Left lung (tissue), 10 donors: Measurements from ENCODE around the gene SS18L1. TPM values are rescaled to one million over a fixed set of nuclear protein-coding genes. Genes with fewer than 3 reads are reported as not detected.

Experiments
- ATAC-seq: fragments of 200-7000 bp; cut with Tn5 transposase; one replicate; pipeline ENCODE4 v1.9.1; 2020; ENCODE audit warnings: moderate library complexity
- DNase-seq, 4 donors: peaks; one replicate each; pipeline ENCODE4 v3.0.0-alpha.2; 2013 to 2020
- H3K27ac ChIP-seq, 2 donors: fragments of 200-600 bp; sonication (generic) in 1 of 2; one replicate each; pipeline versions ENCODE4 v1.5.0 to v1.8.0; 2020 to 2021
- H3K27me3 ChIP-seq, 2 donors: fragments of 200-600 bp; sonication (generic) in 1 of 2; one replicate each; pipeline versions ENCODE4 v1.5.0 to v1.8.0; 2020 to 2021
- H3K36me3 ChIP-seq, 2 donors: fragments of 200-600 bp; sonication (generic) in 1 of 2; one replicate each; pipeline versions ENCODE4 v1.5.0 to v1.8.0; 2020 to 2021
- H3K4me1 ChIP-seq, 2 donors: fragments of 200-600 bp; one replicate each; pipeline ENCODE4 v1.8.0; 2021
- H3K4me3 ChIP-seq, 2 donors: fragments of 200-600 bp; sonication (generic) in 1 of 2; one replicate each; pipeline versions ENCODE4 v1.5.0 to v1.8.0; 2020 to 2021; ENCODE audit warnings: mild to moderate bottlenecking in 1 of 2
- H3K9me3 ChIP-seq, 2 donors: fragments of 200-600 bp; sonication (generic) in 1 of 2; one replicate each; pipeline versions ENCODE4 v1.5.0 to v1.8.0; 2020 to 2021
- CTCF ChIP-seq, 2 donors: fragments of 200-600 bp; sonication (generic) in 1 of 2; IDR thresholded peaks; one replicate each; pipeline versions ENCODE4 v1.5.0 to v1.8.0; 2021; ENCODE audit warnings: antibody characterized with exemption in 2 of 2
- intact Hi-C, 2 donors: fragments of 100-400 bp; cut with DNase I; formaldehyde crosslinking; loops; one replicate each; pipeline versions ENCODE4 v1.11.2 to v1.14.2; 2022
- polyA plus RNA-seq, 6 donors: library from polyadenylated mRNA; unstranded; fragments of 120-200 nt; gene quantifications; one replicate each; pipeline ENCODE4 v1.2.1, GENCODE V29; 2013; ENCODE audit not compliant: insufficient read length in 6 of 6
- total RNA-seq, 2 donors: library from RNA; stranded (reverse); fragmentation: NEBNext Ultra II Directional; extraction: Animal tissue kit (Norgen Biotek cat#: 25700); gene quantifications; one replicate each; pipeline ENCODE4 v1.2.1, GENCODE V29; 2021
- donor health status: DM: no; HTN: yes; CAD: no.
- donor health status: DM: no; HTN: no; CAD: no.

SS18L1 gene
- total and polyA plus RNA-seq, 8 donors = 14.6 to 30.0 (median 21.7) TPM

- H3K27me3 ChIP-seq = peaks cover 0 to 64% of the 10 kb centered on the region in 2 donors
- no peaks in the 10 kb centered on the region for H3K9me3 ChIP-seq
- TF ChIP-seq CTCF (IDR thresholded peaks at IDR 0.05) = no peak
- H3K27ac ChIP-seq = no peak overlapping the region
- intact Hi-C loops = no loop called here
- H3K36me3 ChIP-seq = no peaks in the 10 kb centered on the region
- ATAC-seq (no peak), DNase-seq (no peak)
- no peak overlapping the region for H3K4me3 ChIP-seq
- H3K4me1 ChIP-seq = no peaks in the 10 kb centered on the region
These were observed 86.1 kb downstream of the SS18L1 start for GRCh38 chr20:62229667-62230066.

GRCh38 chr20:62230276-62230675, 86.7 kb downstream of the SS18L1 start:
- Histone ChIP-seq H3K9me3 (no peaks in the 10 kb centered on the region), H3K27ac (no peak overlapping the region), H3K27me3 (peaks cover 0 to 58% of the 10 kb centered on the region in 2 donors), H3K4me1 (no peaks in the 10 kb centered on the region), H3K36me3 (no peaks in the 10 kb centered on the region), H3K4me3 (no peak overlapping the region)
- intact Hi-C loops = no loop called here
- TF ChIP-seq CTCF (IDR thresholded peaks at IDR 0.05) = no peak
- no peak for DNase-seq
- no peak for ATAC-seq

DNA sequence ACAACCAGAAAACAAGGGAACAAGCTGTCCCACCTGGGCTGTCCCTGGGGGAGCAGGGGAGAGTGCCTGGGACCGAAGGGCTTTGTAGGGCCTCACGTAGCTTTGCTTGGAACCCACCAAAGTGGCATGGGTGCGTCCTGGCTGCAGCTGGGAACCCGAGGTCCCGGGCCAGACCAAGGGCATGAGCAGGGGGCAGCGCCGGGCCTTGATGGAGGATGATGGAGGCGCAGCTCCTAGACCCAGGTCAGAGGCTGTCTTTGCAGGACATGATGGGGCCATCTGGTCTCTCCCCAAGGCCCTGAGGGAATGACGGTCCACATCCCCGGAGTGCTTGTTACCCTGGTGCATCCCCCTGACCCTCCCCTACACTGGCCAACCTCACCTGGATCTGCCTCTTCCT, 87.1 kb downstream of the SS18L1 start:
- Histone ChIP-seq H3K36me3 (no peaks in the 10 kb centered on the region), H3K27ac (no peak overlapping the region), H3K4me1 (no peaks in the 10 kb centered on the region), H3K27me3 (peaks cover 0 to 54% of the 10 kb centered on the region in 2 donors), H3K9me3 (no peaks in the 10 kb centered on the region), H3K4me3 (no peak overlapping the region)
- no peak for TF ChIP-seq CTCF (IDR thresholded peaks at IDR 0.05)
- intact Hi-C loops = no loop called here
- DNase-seq = peak in 1 of 4 donors; percentile 47
- no peak for ATAC-seq

DNA sequence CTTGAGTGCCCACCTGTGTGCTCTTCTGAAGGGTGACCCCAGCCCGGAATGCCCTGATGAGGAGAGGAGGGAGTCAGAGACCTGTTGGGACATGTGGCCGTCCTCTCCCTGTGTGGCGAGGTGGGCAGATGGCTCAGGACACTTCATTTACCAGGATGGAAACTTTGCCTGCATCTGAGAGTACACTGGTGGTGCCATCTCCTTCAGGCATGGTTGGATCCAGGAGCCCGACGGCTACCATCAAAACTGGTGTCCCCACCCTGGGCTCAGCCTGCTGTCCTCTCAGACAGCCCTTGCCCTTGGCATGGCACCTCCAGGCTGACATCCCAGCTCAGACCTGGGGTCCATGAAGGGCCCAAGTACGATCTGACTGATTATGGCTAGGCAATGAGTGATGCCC, 87.7 kb downstream of the SS18L1 start:
- TF ChIP-seq CTCF (IDR thresholded peaks at IDR 0.05) = no peak
- Histone ChIP-seq H3K27me3 (peaks cover 0 to 48% of the 10 kb centered on the region in 2 donors), H3K4me3 (no peak overlapping the region), H3K36me3 (no peaks in the 10 kb centered on the region), H3K4me1 (no peaks in the 10 kb centered on the region), H3K27ac (no peak overlapping the region), H3K9me3 (no peaks in the 10 kb centered on the region)
- peak in 1 of 4 donors; percentile 20 for DNase-seq
- no peak for ATAC-seq
- intact Hi-C loops = no loop called here

Other genes starting within 250 kb of the SS18L1 start
- gene TAF4, start 77.9 kb upstream of the SS18L1 start, total RNA-seq = 10 to 100 TPM; 15.2 to 16.1 TPM
- gene TAF4, start 77.9 kb upstream of the SS18L1 start, polyA plus RNA-seq = 10 to 100 TPM; 14.1 to 21.0 (median 18.4) TPM
- 10 to 100 TPM; 36.0 to 36.2 TPM for gene LSM14B, start 21.3 kb upstream of the SS18L1 start, total RNA-seq
- 10 to 100 TPM; 57.1 to 62.3 (median 59.9) TPM for gene LSM14B, start 21.3 kb upstream of the SS18L1 start, polyA plus RNA-seq
- 100 to 1,000 TPM; 180 to 296 TPM for gene PSMA7, start 375 bp upstream of the SS18L1 start, total RNA-seq
- 100 to 1,000 TPM; 150 to 207 (median 168) TPM for gene PSMA7, start 375 bp upstream of the SS18L1 start, polyA plus RNA-seq
- 10 to 100 TPM; 25.5 to 29.6 TPM for gene MTG2, start 39.3 kb downstream of the SS18L1 start, total RNA-seq
- gene MTG2, start 39.3 kb downstream of the SS18L1 start, polyA plus RNA-seq = 10 to 100 TPM; 30.1 to 34.6 (median 31.8) TPM
- not detected for gene HRH3, start 76.5 kb downstream of the SS18L1 start, total RNA-seq
- not detected for gene HRH3, start 76.5 kb downstream of the SS18L1 start, polyA plus RNA-seq
- 10 to 100 TPM; 40.1 to 47.3 TPM for gene OSBPL2, start 94.8 kb downstream of the SS18L1 start, total RNA-seq
- gene OSBPL2, start 94.8 kb downstream of the SS18L1 start, polyA plus RNA-seq = 10 to 100 TPM; 25.6 to 38.0 (median 31.6) TPM
- 10 to 100 TPM; 60.1 to 96.9 TPM for gene ADRM1, start 159.2 kb downstream of the SS18L1 start, total RNA-seq
- 10 to 100 TPM; 30.0 to 54.5 (median 41.0) TPM for gene ADRM1, start 159.2 kb downstream of the SS18L1 start, polyA plus RNA-seq
- 100 to 1,000 TPM; 222 to 267 TPM for gene LAMA5, start 223.5 kb downstream of the SS18L1 start, total RNA-seq
- gene LAMA5, start 223.5 kb downstream of the SS18L1 start, polyA plus RNA-seq = 100 to 1,000 TPM; 123 to 211 (median 139) TPM
- 1,000 to 10,000 TPM; 1,004 to 1,135 TPM for gene RPS21, start 243.3 kb downstream of the SS18L1 start, total RNA-seq
- 1,000 to 10,000 TPM in 3 of 6 donors, 100 to 1,000 TPM in 3; 928 to 1,176 (median 997) TPM for gene RPS21, start 243.3 kb downstream of the SS18L1 start, polyA plus RNA-seq